GM06990 (cell line): ENCODE measurements around the gene FHIT.

Source experiments
- DNase-seq: peaks from one replicate; pipeline ENCODE4 v3.0.0-alpha.2; 2011; ENCODE audit not compliant: insufficient read length; ENCODE audit errors: extremely low read depth
- H3K27me3 ChIP-seq: replicated peaks from 2 replicates; pipeline ENCODE4 v1.6.0; 2011; ENCODE audit warnings: low read length; ENCODE audit not compliant: control insufficient read depth, insufficient read depth
- H3K36me3 ChIP-seq: 2 replicates; pipeline ENCODE4 v1.5.1; 2011; ENCODE audit warnings: low read length; ENCODE audit not compliant: control insufficient read depth, insufficient read depth
- H3K4me3 ChIP-seq: replicated peaks from 2 replicates; pipeline ENCODE4 v1.5.1; 2011; ENCODE audit warnings: low read depth, mild to moderate bottlenecking, control low read depth, low read length
- CTCF ChIP-seq: IDR thresholded peaks from 2 replicates; pipeline ENCODE4 v1.5.1; 2011; ENCODE audit warnings: low read length, control low read depth, mild to moderate bottlenecking, inconsistent platforms; ENCODE audit not compliant: insufficient read depth, poor library complexity, severe bottlenecking

The FHIT gene

GRCh38 chr3:60025096-60026050, 1225.9 kb downstream of the FHIT start:
- H3K4me3 ChIP-seq = no peak overlapping the region
- H3K27me3 ChIP-seq = no peaks in the 10 kb centered on the region
- TF ChIP-seq CTCF = no peak
- DNase-seq = no peak
- no peaks in the 10 kb centered on the region for H3K36me3 ChIP-seq

- TF ChIP-seq CTCF = no peak
- Histone ChIP-seq H3K36me3 (no peaks in the 10 kb centered on the region), H3K27me3 (no peaks in the 10 kb centered on the region), H3K4me3 (no peak overlapping the region)
- no peak for DNase-seq
Measured at GRCh38 chr3:60024400-60024799, 1226.9 kb downstream of the FHIT start.

- H3K36me3 ChIP-seq = no peaks in the 10 kb centered on the region
- H3K4me3 ChIP-seq = no peak overlapping the region
- no peak for DNase-seq
- TF ChIP-seq CTCF = no peak
- no peaks in the 10 kb centered on the region for H3K27me3 ChIP-seq
Measured at GRCh38 chr3:60023189-60023588, 1228.1 kb downstream of the FHIT start.

GRCh38 chr3:60017631-60018030, 1233.6 kb downstream of the FHIT start:
- peak; percentile 29 for DNase-seq
- TF ChIP-seq CTCF = no peak
- no peak overlapping the region for H3K4me3 ChIP-seq

GRCh38 chr3:60015032-60015705, 1236.1 kb downstream of the FHIT start:
- no peaks in the 10 kb centered on the region for H3K36me3 ChIP-seq
- H3K27me3 ChIP-seq = no peaks in the 10 kb centered on the region
- no peak overlapping the region for H3K4me3 ChIP-seq
- TF ChIP-seq CTCF = no peak
- no peak for DNase-seq

More at GRCh38 chr3:60017631-60018030, 1233.6 kb downstream of the FHIT start:
- H3K27me3 ChIP-seq = no peaks in the 10 kb centered on the region
- H3K36me3 ChIP-seq = no peaks in the 10 kb centered on the region
